Left colon (tissue), 2 donors: Measurements from ENCODE around the gene MGAT1. TPM values are rescaled to one million over a fixed set of nuclear protein-coding genes. Genes with fewer than 3 reads are reported as not detected.
"Not testable (repeated sequence)": the region's sequence is repeated elsewhere in the genome, so short reads cannot be mapped to it uniquely, and the experiment has no call there.

Source experiments
- ATAC-seq: fragments of 200-7000 bp; cut with Tn5 transposase; one replicate; pipeline ENCODE4 v1.9.1; 2020; ENCODE audit warnings: mild to moderate bottlenecking, moderate library complexity
- DNase-seq, 2 donors: peaks; one replicate each; pipeline ENCODE4 v3.0.0-alpha.2; 2020
- intact Hi-C, 2 donors: fragments of 100-400 bp; cut with DNase I in 1 of 2; cut with micrococcal nuclease in 1 of 2; formaldehyde crosslinking; loops; one replicate each; pipeline versions ENCODE4 v1.11.2 to v1.14.0; 2022; cut with DNase I, micrococcal nuclease
- total RNA-seq, 2 donors: library from RNA; stranded (reverse); fragmentation: NEBNext Ultra II Directional; extraction: Animal tissue kit (Norgen Biotek cat#: 25700); gene quantifications; one replicate each; pipeline ENCODE4 v1.2.1, GENCODE V29; 2021
- donor health status: DM: no; HTN: no; CAD: no.
- donor health status: DM: yes; HTN: yes; CAD: no.

Gene MGAT1
- total RNA-seq, 2 donors from 2014 or later: 85.6 to 101 TPM

GRCh38 chr5:180769821-180770220 is 32.8 kb downstream of the MGAT1 start:
- ATAC-seq (no peak), DNase-seq (no peak)
- intact Hi-C loops: no loop called here

- intact Hi-C loops: no loop called here
These were observed 47.0 kb downstream of the MGAT1 start for GRCh38 chr5:180755601-180756000.

GRCh38 chr5:180744253-180744652 is 58.4 kb downstream of the MGAT1 start:
- intact Hi-C loops: no loop called here
- no peak for DNase-seq
- no peak for ATAC-seq

More at GRCh38 chr5:180755601-180756000, 47.0 kb downstream of the MGAT1 start:
- DNase-seq (no peak), ATAC-seq (no peak)

GRCh38 chr5:180742727-180743126 is 59.9 kb downstream of the MGAT1 start:
- DNase-seq (no peak), ATAC-seq (no peak)
- intact Hi-C loops: no loop called here

- ATAC-seq, intact Hi-C loops, DNase-seq: not testable (repeated sequence)
These were observed 61.7 kb downstream of the MGAT1 start for GRCh38 chr5:180740953-180741352.

- DNase-seq (no peak), ATAC-seq (no peak)
- intact Hi-C loops: no loop called here
These were observed 62.6 kb downstream of the MGAT1 start, which contains the start of gene OR2Y1 for GRCh38 chr5:180739958-180740357. TSS of gene OR2Y1 (minus strand) at chr5:180740058. CDS start at chr5:180740058, 0 bp downstream.

- ATAC-seq (no peak), DNase-seq (no peak)
- intact Hi-C loops: no loop called here
These were observed 63.3 kb downstream of the MGAT1 start for GRCh38 chr5:180739271-180739670.

GRCh38 chr5:180736536-180736935 is 66.1 kb downstream of the MGAT1 start:
- intact Hi-C loops: no loop called here
- ATAC-seq (no peak), DNase-seq (no peak)

Other genes with a start within 250 kb of the MGAT1 start
- not detected for gene SCGB3A1, start 211.3 kb downstream of the MGAT1 start, total RNA-seq
- 1 to 10 TPM; 3.8 to 4.7 TPM for gene FLT4, start 153.2 kb downstream of the MGAT1 start, total RNA-seq
- gene OR2Y1, start 62.7 kb downstream of the MGAT1 start, total RNA-seq: not detected
- 10 to 100 TPM; 32.0 to 35.8 TPM for gene ZFP62, start 58.5 kb upstream of the MGAT1 start, total RNA-seq
- gene BTNL8, start 96.4 kb upstream of the MGAT1 start, total RNA-seq: 100 to 1,000 TPM in 1 of 2 donors, 10 to 100 TPM in 1; 33.0 to 134 TPM
- gene BTNL3, start 186.0 kb upstream of the MGAT1 start, total RNA-seq: 100 to 1,000 TPM in 1 of 2 donors, 10 to 100 TPM in 1; 20.5 to 130 TPM
- 1 to 10 TPM; 4.1 to 4.9 TPM for gene BTNL9, start 237.5 kb upstream of the MGAT1 start, total RNA-seq